ENCODE results near the gene ADAM10. TPM values are rescaled to one million over a fixed set of nuclear protein-coding genes. Genes with fewer than 3 reads are reported as not detected.

The ADAM10 gene
- total RNA-seq, 1 experiment from 2014 or later: 239 TPM

DNA sequence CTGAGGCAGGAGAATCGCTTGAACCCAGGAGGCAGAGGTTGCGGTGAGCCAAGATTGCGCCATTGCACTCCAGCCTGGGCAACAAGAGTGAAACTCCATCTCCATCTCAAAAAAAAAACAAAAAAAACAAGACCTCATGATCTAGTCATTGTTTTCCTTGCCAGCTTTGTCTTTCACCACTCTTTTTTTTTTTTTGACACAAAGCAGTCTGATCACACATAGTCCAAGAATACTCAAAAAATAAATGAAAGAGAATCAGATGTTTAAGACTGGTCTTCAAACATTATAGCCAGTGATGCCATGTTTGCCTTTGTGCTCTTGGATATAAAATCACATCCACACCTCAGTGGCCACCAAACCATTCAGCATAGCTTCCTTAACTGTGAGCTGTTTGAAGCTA lies 5.8 kb upstream of the ADAM10 start:
- intact Hi-C loops (cut with micrococcal nuclease; ENCODE audit: unreplicated experiment): no loop called here
- DNase-seq: no peak

DNA sequence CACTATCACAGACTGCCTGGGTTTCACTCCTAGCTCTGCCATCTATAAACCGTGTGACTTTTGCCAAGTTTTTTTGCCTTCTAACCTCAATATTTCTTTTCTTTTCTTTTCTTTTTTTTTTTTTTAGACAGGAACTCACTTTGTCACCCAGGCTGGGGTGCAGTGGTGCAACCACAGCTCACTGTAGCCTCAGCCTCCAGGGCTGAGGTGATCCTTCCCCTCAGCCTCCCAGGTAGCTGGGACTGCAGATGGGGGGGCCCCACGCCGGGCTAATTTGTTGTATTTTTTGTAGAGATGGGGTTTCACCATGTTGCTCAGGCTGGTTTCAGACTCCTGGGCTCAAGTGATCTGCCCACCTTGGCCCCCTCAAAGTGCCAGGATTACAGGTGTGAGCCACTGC lies 3.2 kb upstream of the ADAM10 start:
- TF ChIP-seq EZH2 (IDR thresholded peaks at IDR 0.05; ENCODE audit: low read depth): no peak
- TF ChIP-seq, protein P1, sequence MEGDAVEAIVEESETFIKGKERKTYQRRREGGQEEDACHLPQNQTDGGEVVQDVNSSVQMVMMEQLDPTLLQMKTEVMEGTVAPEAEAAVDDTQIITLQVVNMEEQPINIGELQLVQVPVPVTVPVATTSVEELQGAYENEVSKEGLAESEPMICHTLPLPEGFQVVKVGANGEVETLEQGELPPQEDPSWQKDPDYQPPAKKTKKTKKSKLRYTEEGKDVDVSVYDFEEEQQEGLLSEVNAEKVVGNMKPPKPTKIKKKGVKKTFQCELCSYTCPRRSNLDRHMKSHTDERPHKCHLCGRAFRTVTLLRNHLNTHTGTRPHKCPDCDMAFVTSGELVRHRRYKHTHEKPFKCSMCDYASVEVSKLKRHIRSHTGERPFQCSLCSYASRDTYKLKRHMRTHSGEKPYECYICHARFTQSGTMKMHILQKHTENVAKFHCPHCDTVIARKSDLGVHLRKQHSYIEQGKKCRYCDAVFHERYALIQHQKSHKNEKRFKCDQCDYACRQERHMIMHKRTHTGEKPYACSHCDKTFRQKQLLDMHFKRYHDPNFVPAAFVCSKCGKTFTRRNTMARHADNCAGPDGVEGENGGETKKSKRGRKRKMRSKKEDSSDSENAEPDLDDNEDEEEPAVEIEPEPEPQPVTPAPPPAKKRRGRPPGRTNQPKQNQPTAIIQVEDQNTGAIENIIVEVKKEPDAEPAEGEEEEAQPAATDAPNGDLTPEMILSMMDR (conservative IDR thresholded peaks at IDR 0.05): no peak
- no peak overlapping the region for H3K27ac ChIP-seq
- H4K20me1 ChIP-seq (ENCODE audit: insufficient read depth): peaks cover 3% of the 10 kb centered on the region; the same call in 1 of the 2 replicates
- H3K9me3 ChIP-seq (ENCODE audit: insufficient read depth, low read depth): no peaks in the 10 kb centered on the region
- no peaks in the 10 kb centered on the region for H3K27me3 ChIP-seq (ENCODE audit: insufficient read depth, low read depth)
- ChIA-PET POLR2A (ENCODE audit: unreplicated experiment) (interaction anchor here (0.6 kb wide), 1 partner anchor 85 kb away, joined by 8 read pairs; no protein-coding TSS in a partner anchor), CTCF (no interaction called here)
- peaks cover 14% of the 10 kb centered on the region for H3K79me2 ChIP-seq (ENCODE audit: low read depth)
- H3K9me2 ChIP-seq (ENCODE audit: insufficient read depth): no peaks in the 10 kb centered on the region
- no peak overlapping the region for H3K4me3 ChIP-seq
- no peaks in the 10 kb centered on the region for H3K36me3 ChIP-seq (ENCODE audit: low read depth)
- no peak overlapping the region for H2AFZ ChIP-seq
- intact Hi-C loops (cut with micrococcal nuclease; ENCODE audit: unreplicated experiment): no loop called here
- peaks cover 6% of the 10 kb centered on the region; the same call in 1 of the 2 replicates for H3F3A ChIP-seq (ENCODE audit: insufficient read depth, low read depth)
- DNase-seq: no peak
- no peaks in the 10 kb centered on the region; the same call in 1 of the 2 replicates for H3K4me1 ChIP-seq (replicated peaks; ENCODE audit: insufficient read depth)
- no peak overlapping the region for H3K4me2 ChIP-seq
- no TSS peak for BruUV-seq (replicated peaks)

More for the DNA sequence above, 5.8 kb upstream of the ADAM10 start:
- Histone ChIP-seq H3K27ac (no peak overlapping the region), H2AFZ (no peak overlapping the region), H4K20me1 (ENCODE audit: insufficient read depth) (no peaks in the 10 kb centered on the region), H3F3A (ENCODE audit: insufficient read depth, low read depth) (peaks cover under 1% of the 10 kb centered on the region; the same call in 1 of the 2 replicates), H3K27me3 (ENCODE audit: insufficient read depth, low read depth) (no peaks in the 10 kb centered on the region), H3K9me2 (ENCODE audit: insufficient read depth) (no peaks in the 10 kb centered on the region), H3K4me1 (replicated peaks; ENCODE audit: insufficient read depth) (no peaks in the 10 kb centered on the region; the same call in 1 of the 2 replicates), H3K79me2 (ENCODE audit: low read depth) (no peaks in the 10 kb centered on the region), H3K36me3 (ENCODE audit: low read depth) (no peaks in the 10 kb centered on the region), H3K9me3 (ENCODE audit: insufficient read depth, low read depth) (no peaks in the 10 kb centered on the region), H3K4me3 (no peak overlapping the region), H3K4me2 (no peak overlapping the region)
- POLR2A ChIA-PET (ENCODE audit: unreplicated experiment): interaction anchor here (1.6 kb wide), 1 partner anchor 15 kb away, joined by 15 read pairs; the partner anchor contains the start of gene MINDY2
- CTCF ChIA-PET: interaction anchor here (1.0 kb wide), 1 partner anchor 15 kb away, joined by 3 read pairs; the partner anchor contains the start of gene MINDY2
- BruUV-seq (replicated peaks): no TSS peak
- TF ChIP-seq EZH2 (IDR thresholded peaks at IDR 0.05; ENCODE audit: low read depth): no peak
- TF ChIP-seq, protein P1 (conservative IDR thresholded peaks at IDR 0.05): no peak

DNA sequence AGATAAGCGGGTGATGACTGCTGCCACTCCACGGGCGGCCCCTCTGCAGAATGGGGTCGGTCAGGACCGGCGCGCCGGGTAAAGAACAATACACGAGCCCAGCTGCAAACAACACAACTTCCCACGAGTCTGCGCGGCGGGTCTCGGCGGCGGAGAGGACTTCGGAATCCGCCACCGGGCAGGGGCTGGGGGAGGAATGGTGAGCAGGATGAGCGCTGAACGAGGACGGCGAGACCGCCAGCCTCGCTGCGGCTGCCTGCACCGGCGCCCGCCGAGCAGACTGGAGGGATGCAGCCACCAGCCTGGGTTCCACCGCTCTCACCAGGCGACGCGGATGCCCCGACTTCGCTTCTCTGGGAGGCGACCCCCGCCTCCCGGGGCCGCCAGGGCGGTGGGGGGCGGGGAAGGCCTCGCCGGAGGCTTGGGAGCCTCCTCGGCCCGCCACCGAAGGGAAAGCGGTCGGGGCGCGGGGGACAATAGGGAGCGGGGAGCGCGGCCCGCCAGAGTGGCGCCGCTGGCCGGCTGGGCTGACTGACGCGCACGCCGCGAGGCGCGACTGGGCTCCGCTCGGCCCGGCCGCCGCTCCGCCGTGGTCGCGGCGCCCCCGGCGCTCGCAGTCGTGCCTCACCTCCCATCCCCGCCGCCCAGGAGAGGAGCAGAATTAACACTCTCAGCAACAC lies 515 bp downstream of the ADAM10 start:
- Histone ChIP-seq H3K4me2 (peak overlapping the region; percentile 93), H3K9me3 (ENCODE audit: insufficient read depth, low read depth) (no peaks in the 10 kb centered on the region), H3K27ac (peak overlapping the region; percentile 79), H2AFZ (peak overlapping the region; percentile 70; the same call in 1 of the 2 replicates), H3K9me2 (ENCODE audit: insufficient read depth) (no peaks in the 10 kb centered on the region), H3K27me3 (ENCODE audit: insufficient read depth, low read depth) (no peaks in the 10 kb centered on the region), H4K20me1 (ENCODE audit: insufficient read depth) (peaks cover 7% of the 10 kb centered on the region), H3K4me3 (peak overlapping the region; percentile 97), H3K36me3 (ENCODE audit: low read depth) (no peaks in the 10 kb centered on the region), H3K4me1 (replicated peaks; ENCODE audit: insufficient read depth) (peaks cover 20% of the 10 kb centered on the region), H3F3A (ENCODE audit: insufficient read depth, low read depth) (peaks cover 6% of the 10 kb centered on the region), H3K79me2 (ENCODE audit: low read depth) (peaks cover 51% of the 10 kb centered on the region)
- CTCF ChIA-PET: no interaction called here
- intact Hi-C loops (cut with micrococcal nuclease; ENCODE audit: unreplicated experiment): loop anchor here (1.0 to 5.0 kb wide), 4 partner anchors 117 to 522 kb away; no protein-coding TSS in a partner anchor
- no TSS peak for BruUV-seq (replicated peaks)
- TF ChIP-seq, protein P1 (conservative IDR thresholded peaks at IDR 0.05): no peak
- TF ChIP-seq EZH2 (IDR thresholded peaks at IDR 0.05; ENCODE audit: low read depth): no peak
- DNase-seq: peak in 1 of 2 experiments; percentile 31
- POLR2A ChIA-PET (ENCODE audit: unreplicated experiment): interaction anchor here (0.7 to 3.8 kb wide), 4 partner anchors 22 to 526 kb away, joined by 3 to 33 read pairs (median 7); partner anchors contain the start of gene MINDY2

All from PC-9 (cell line).